A673 (cell line): ENCODE results near the gene PADI3. TPM values are rescaled to one million over a fixed set of nuclear protein-coding genes. Genes with fewer than 3 reads are reported as not detected.
A peak's percentile ranks its signal among the peaks of the same experiment; 100 is the strongest.

ENCODE experiments used
- BruUV-seq: library from RNA; stranded (reverse); fragments of 400-500 nt; replicated peaks from 2 replicates; lab custom pipeline; 2021; lab: Mats Ljungman, UMichigan
- CTCF ChIA-PET: fragments of 300-600 bp; sonication (Branson Sonifier 250); formaldehyde crosslinking; loops from one replicate; lab custom pipeline; 2022; ENCODE audit warnings: antibody characterized with exemption; lab: Charles Lee
- POLR2A ChIA-PET: fragments of 300-600 bp; sonication (Branson Sonifier 250); formaldehyde crosslinking; loops from one replicate; lab custom pipeline; 2022; ENCODE audit warnings: antibody characterized with exemption; ENCODE audit not compliant: low non-redundant PET; lab: Charles Lee
- DNase-seq: peaks from one replicate; pipeline ENCODE4 v3.0.0-alpha.2; 2015; ENCODE audit warnings: low spot score
- H3K27ac ChIP-seq: fragments of 200-600 bp; sonication (generic); 2 replicates; pipeline ENCODE4 v1.5.1; 2016; ENCODE audit warnings: mixed run types, low read depth, mild to moderate bottlenecking, mixed read lengths, antibody characterized with exemption, low read length; ENCODE audit not compliant: poor library complexity, severe bottlenecking
- H3K27me3 ChIP-seq: fragments of 200-600 bp; sonication (generic); replicated peaks from 2 replicates; pipeline ENCODE4 v1.6.1; 2017; ENCODE audit warnings: mixed run types, low read depth, mild to moderate bottlenecking, mixed read lengths, antibody characterized with exemption, low read length; ENCODE audit not compliant: insufficient read depth, poor library complexity
- H3K36me3 ChIP-seq: fragments of 200-600 bp; sonication (generic); 2 replicates; pipeline ENCODE4 v1.6.1; 2016; ENCODE audit warnings: mixed run types, mild to moderate bottlenecking, mixed read lengths, antibody characterized with exemption, low read length; ENCODE audit not compliant: insufficient read depth, poor library complexity, severe bottlenecking
- H3K4me1 ChIP-seq: fragments of 200-600 bp; sonication (generic); 2 replicates; pipeline ENCODE4 v1.6.1; 2017; ENCODE audit warnings: mixed run types, mild to moderate bottlenecking, mixed read lengths, antibody characterized with exemption, low read length; ENCODE audit not compliant: insufficient read depth, poor library complexity, severe bottlenecking
- H3K4me3 ChIP-seq: fragments of 200-600 bp; sonication (generic); 2 replicates; pipeline ENCODE4 v1.5.1; 2016; ENCODE audit warnings: low read depth, mixed run types, mild to moderate bottlenecking, mixed read lengths, low read length; ENCODE audit not compliant: poor library complexity, severe bottlenecking
- H3K9me3 ChIP-seq: fragments of 200-600 bp; sonication (generic); 2 replicates; pipeline ENCODE4 v1.6.1; 2016; ENCODE audit warnings: mixed run types, low read depth, mild to moderate bottlenecking, mixed read lengths, antibody characterized with exemption, low read length; ENCODE audit not compliant: poor library complexity, severe bottlenecking
- CTCF ChIP-seq: fragments of 300-800, 200-600 bp; sonication (generic); conservative IDR thresholded peaks from 2 replicates; pipeline ENCODE4 v1.5.1; 2017; ENCODE audit warnings: low read depth, mild to moderate bottlenecking, antibody characterized with exemption, low read length, moderate library complexity, mixed read lengths
- EZH2 ChIP-seq: fragments of 200-600 bp; sonication (generic); IDR thresholded peaks from 2 replicates; pipeline ENCODE4 v1.6.1; 2017; ENCODE audit warnings: borderline replicate concordance, low read depth, mild to moderate bottlenecking, mixed read lengths, antibody characterized with exemption, low read length; ENCODE audit not compliant: poor library complexity, severe bottlenecking
- intact Hi-C: fragments of 100-400 bp; cut with micrococcal nuclease; formaldehyde crosslinking; loops from one replicate; pipeline ENCODE4 v1.10.0; 2022; ENCODE audit not compliant: unreplicated experiment
- total RNA-seq: library from RNA; stranded (reverse); gene quantifications from 2 replicates; pipeline ENCODE4 v1.2.3, GENCODE V29; 2021

The PADI3 gene
- total RNA-seq, 1 experiment from 2014 or later = 0.26 TPM

- TSS peak; percentile 33 for BruUV-seq
- H3K27ac ChIP-seq = peak overlapping the region; percentile 73
Observed at GRCh38 chr1:17232759-17233661, 15.9 kb upstream of the PADI3 start.

GRCh38 chr1:17233675-17234320 lies 15.1 kb upstream of the PADI3 start:
- peaks cover 52% of the 10 kb centered on the region for H3K4me1 ChIP-seq
- BruUV-seq = no TSS peak
- peak; percentile 67 for DNase-seq
- intact Hi-C loops = loop anchor here (2.0 kb wide), 1 partner anchor 173 kb away; no protein-coding TSS in a partner anchor
- no peaks in the 10 kb centered on the region for H3K27me3 ChIP-seq
- POLR2A ChIA-PET = interaction anchor here (0.6 kb wide), 1 partner anchor 105 kb away, joined by 3 read pairs; no protein-coding TSS in a partner anchor
- no peaks in the 10 kb centered on the region for H3K36me3 ChIP-seq
- H3K27ac ChIP-seq = peak overlapping the region; percentile 73
- no peak for TF ChIP-seq CTCF
- TF ChIP-seq EZH2 = no peak
- CTCF ChIA-PET = interaction anchor here (0.5 to 0.7 kb wide), 3 partner anchors 107 to 283 kb away, joined by 4 to 5 read pairs (median 4); no protein-coding TSS in a partner anchor
- no peaks in the 10 kb centered on the region for H3K9me3 ChIP-seq
- no peak overlapping the region for H3K4me3 ChIP-seq

More at GRCh38 chr1:17232759-17233661, 15.9 kb upstream of the PADI3 start:
- Histone ChIP-seq H3K36me3 (no peaks in the 10 kb centered on the region), H3K9me3 (no peaks in the 10 kb centered on the region), H3K4me3 (no peak overlapping the region), H3K27me3 (no peaks in the 10 kb centered on the region), H3K4me1 (peaks cover 52% of the 10 kb centered on the region)
- intact Hi-C loops = no loop called here
- ChIA-PET POLR2A (interaction anchor here (0.6 kb wide), 1 partner anchor 105 kb away, joined by 3 read pairs; no protein-coding TSS in a partner anchor), CTCF (interaction anchor here (0.5 to 1.0 kb wide), 4 partner anchors 106 to 282 kb away, joined by 3 to 5 read pairs (median 4); no protein-coding TSS in a partner anchor)
- TF ChIP-seq CTCF (no peak), EZH2 (no peak)
- peak; percentile 57 for DNase-seq

GRCh38 chr1:17234405-17234804 lies 14.5 kb upstream of the PADI3 start:
- Histone ChIP-seq H3K4me3 (no peak overlapping the region), H3K27me3 (no peaks in the 10 kb centered on the region), H3K36me3 (no peaks in the 10 kb centered on the region), H3K4me1 (peaks cover 52% of the 10 kb centered on the region), H3K9me3 (no peaks in the 10 kb centered on the region), H3K27ac (peak overlapping the region; percentile 73)
- ChIA-PET CTCF (no interaction called here), POLR2A (no interaction called here)
- TF ChIP-seq EZH2 = no peak
- no peak for TF ChIP-seq CTCF
- no TSS peak for BruUV-seq
- intact Hi-C loops = loop anchor here (2.0 kb wide), 1 partner anchor 174 kb away; no protein-coding TSS in a partner anchor
- DNase-seq = no peak
